A549 (cell line): Measurements from ENCODE around the gene VWA8. TPM values are rescaled to one million over a fixed set of nuclear protein-coding genes. Genes with fewer than 3 reads are reported as not detected.

Experiments used
- ATAC-seq, 2 experiments: fragments of 200-7000 bp in 1 of 2; fragments of >200 bp in 1 of 2; cut with Nextera tagmentation in 1 of 2; cut with Tn5 transposase in 1 of 2; 3 replicates each; pipeline versions ENCODE4 v1.8.0 to v1.9.1; 2018 to 2020; ENCODE audit warnings: mild to moderate bottlenecking in 1 of 2, moderate library complexity in 1 of 2
- CTCF ChIA-PET: fragments of 300-600 bp; sonication (Branson Sonifier 250); formaldehyde crosslinking; extraction: SDS; loops from one replicate; lab custom pipeline; 2021; ENCODE audit warnings: antibody characterized with exemption, inconsistent platforms; lab: Yijun Ruan, JAX
- POLR2A ChIA-PET: fragments of 350-600 bp; formaldehyde crosslinking; extraction: SDS; loops from one replicate; lab custom pipeline; 2021; ENCODE audit warnings: antibody characterized with exemption, inconsistent platforms; lab: Yijun Ruan, JAX
- DNase-seq, 2 experiments: peaks; one replicate each; pipeline versions ENCODE4 v3.0.0 to v3.0.0-alpha.2; 2011 to 2016; ENCODE audit warnings: low read depth in 1 of 2, low spot score in 1 of 2
- FAIRE-seq: peaks from 2 replicates; lab custom pipeline; 2011; peaks lifted over from hg19 to GRCh38; lab: Jason Lieb, UNC
- H3K27ac ChIP-seq, 2 experiments: fragments of >200 bp; sonication (Bioruptor Twin); formaldehyde crosslinking; 3 replicates each; pipeline ENCODE4 v1.5.1; 2016 to 2017
- H3K4me1 ChIP-seq: fragments of >200 bp; sonication (Bioruptor Twin); formaldehyde crosslinking; 3 replicates; pipeline ENCODE4 v1.6.1; 2016
- H3K4me2 ChIP-seq: fragments of >200 bp; sonication (Bioruptor Twin); formaldehyde crosslinking; 3 replicates; pipeline ENCODE4 v1.6.1; 2016
- H3K4me3 ChIP-seq: fragments of >200 bp; sonication (Bioruptor Twin); formaldehyde crosslinking; 3 replicates; pipeline ENCODE4 v1.5.1; 2016
- H3K9me3 ChIP-seq: fragments of >200 bp; sonication (Bioruptor Twin); formaldehyde crosslinking; 3 replicates; pipeline ENCODE4 v1.6.1; 2016
- BHLHE40 ChIP-seq: IDR thresholded peaks from 2 replicates; pipeline ENCODE4 v1.6.1; 2012; ENCODE audit warnings: low read depth, low read length, inconsistent platforms
- CBX8 ChIP-seq: fragments of 200-600 bp; sonication (generic); IDR thresholded peaks from 2 replicates; pipeline ENCODE4 v1.6.1; 2016
- CEBPB ChIP-seq, 2 experiments: fragments of >200 bp in 1 of 2; sonication (Bioruptor Twin) in 1 of 2; formaldehyde crosslinking in 1 of 2; IDR thresholded peaks; 2 replicates each; pipeline ENCODE4 v1.6.1; 2012 to 2016
- CHD4 ChIP-seq: fragments of 200-600 bp; sonication (generic); IDR thresholded peaks from 2 replicates; pipeline ENCODE4 v1.6.1; 2016; ENCODE audit warnings: antibody characterized with exemption, mild to moderate bottlenecking, borderline replicate concordance
- E2F6 ChIP-seq: IDR thresholded peaks from 2 replicates; pipeline ENCODE4 v1.6.1; 2012; ENCODE audit warnings: low read depth, borderline replicate concordance
- EHF ChIP-seq: fragments of 250-450 bp; sonication (Bioruptor Pico); IDR thresholded peaks from 2 replicates; pipeline ENCODE4 v1.5.0; 2020; ENCODE audit warnings: mild to moderate bottlenecking
- EP300 ChIP-seq, 2 experiments: fragments of >200 bp; sonication (Bioruptor Twin); formaldehyde crosslinking; IDR thresholded peaks; 2 replicates in 1 of 2; 3 replicates in 1 of 2; pipeline ENCODE4 v1.6.1; 2016 to 2017
- FOSL2 ChIP-seq, 2 experiments: fragments of 450-650 bp in 1 of 2; fragments of >200 bp in 1 of 2; sonication (Bioruptor Twin) in 1 of 2; formaldehyde crosslinking; IDR thresholded peaks; 2 replicates each; pipeline versions ENCODE4 v1.5.0 to v1.6.1; 2016 to 2020; ENCODE audit warnings: mild to moderate bottlenecking in 1 of 2, moderate library complexity in 1 of 2
- GATA3 ChIP-seq: IDR thresholded peaks from 2 replicates; pipeline ENCODE4 v1.6.1; 2012; ENCODE audit warnings: borderline replicate concordance
- HDAC2 ChIP-seq: fragments of 200-600 bp; sonication (generic); IDR thresholded peaks from 2 replicates; pipeline ENCODE4 v1.6.1; 2016
- HES2 ChIP-seq: fragments of >200 bp; sonication (Bioruptor Twin); formaldehyde crosslinking; IDR thresholded peaks from 2 replicates; pipeline ENCODE4 v1.6.1; 2016
- HOXB13 ChIP-seq: fragments of 250-450 bp; sonication (Bioruptor Pico); IDR thresholded peaks from 2 replicates; pipeline ENCODE4 v1.5.0; 2020; ENCODE audit warnings: low read depth, mild to moderate bottlenecking, moderate library complexity
- JUN ChIP-seq, 2 experiments: fragments of >200 bp; sonication (Bioruptor Twin); formaldehyde crosslinking; IDR thresholded peaks; 2 replicates in 1 of 2; 3 replicates in 1 of 2; pipeline ENCODE4 v1.6.1; 2016 to 2017
- JUNB ChIP-seq: fragments of >200 bp; sonication (Bioruptor Twin); formaldehyde crosslinking; IDR thresholded peaks from 2 replicates; pipeline ENCODE4 v1.6.1; 2016
- KDM1A ChIP-seq: fragments of 200-600 bp; sonication (generic); IDR thresholded peaks from 2 replicates; pipeline ENCODE4 v1.6.1; 2016; ENCODE audit warnings: low read depth, mild to moderate bottlenecking
- KDM5A ChIP-seq: fragments of 200-600 bp; sonication (generic); IDR thresholded peaks from 2 replicates; pipeline ENCODE4 v1.6.1; 2016; ENCODE audit warnings: antibody characterized with exemption, mild to moderate bottlenecking
- MYC ChIP-seq: IDR thresholded peaks from 2 replicates; pipeline ENCODE4 v1.6.1; 2012; ENCODE audit warnings: mild to moderate bottlenecking, inconsistent platforms, low read length, improper control_type of control experiment, borderline replicate concordance
- NR3C1 ChIP-seq: fragments of >200 bp; sonication (Bioruptor Twin); formaldehyde crosslinking; IDR thresholded peaks from 3 replicates; pipeline ENCODE4 v1.6.1; 2017
- PBX3 ChIP-seq: IDR thresholded peaks from 2 replicates; pipeline ENCODE4 v1.6.1; 2012
- POLR2A ChIP-seq: IDR thresholded peaks from 2 replicates; pipeline ENCODE4 v1.6.1; 2012; ENCODE audit warnings: mild to moderate bottlenecking, low read length
- POLR2AphosphoS2 ChIP-seq: conservative IDR thresholded peaks from 2 replicates; pipeline ENCODE4 v1.6.1; 2012; ENCODE audit warnings: low read length, improper control_type of control experiment, inconsistent platforms
- RNF2 ChIP-seq: fragments of 200-600 bp; sonication (generic); IDR thresholded peaks from 2 replicates; pipeline ENCODE4 v1.6.1; 2016; ENCODE audit warnings: low read depth, mild to moderate bottlenecking, antibody characterized with exemption, moderate library complexity, borderline replicate concordance
- SMC3 ChIP-seq: fragments of >200 bp; sonication (Bioruptor Twin); formaldehyde crosslinking; IDR thresholded peaks from 3 replicates; pipeline ENCODE4 v1.6.1; 2018; ENCODE audit warnings: inconsistent platforms
- ZSCAN20 ChIP-seq: fragments of 250-450 bp; sonication (Bioruptor Pico); IDR thresholded peaks from 2 replicates; pipeline ENCODE4 v1.8.0; 2022; ENCODE audit warnings: mild to moderate bottlenecking, moderate library complexity
- WGBS: methylation state at CpG from one replicate; pipeline ENCODE4 v1.1.6; 2017; ENCODE audit errors: missing lambda C conversion rate; 5-methylcytosine and 5-hydroxymethylcytosine counted together
- polyA plus RNA-seq, 4 experiments: library from polyadenylated mRNA; depleted of rRNA in 3 of 4; stranded (reverse); fragments of >200 nt; fragmentation: RNase III in 1 of 4; extraction: RNeasy Plus Mini Kit Qiagen cat#74134 plus additional on column Dnase treatment in 1 of 4; gene quantifications; 2 replicates in 3 of 4; 3 replicates in 1 of 4; pipeline ENCODE4 v1.2.3, GENCODE V29; 2011 to 2017

Gene VWA8
- polyA plus RNA-seq, 2 of the 4 experiments (the other 2 are of a cell fraction), result 6.4 to 15.3 TPM

- no peaks in the 10 kb centered on the region for H3K9me3 ChIP-seq
- H3K4me1 ChIP-seq, result peaks cover 23% of the 10 kb centered on the region
- no peak for TF ChIP-seq POLR2A
- TF ChIP-seq EHF (CRISPR knock-in tag), result no peak
- no peak for TF ChIP-seq JUNB
- no peak for TF ChIP-seq BHLHE40
- no peak for TF ChIP-seq RNF2
- no peak for TF ChIP-seq POLR2AphosphoS2
- TF ChIP-seq HDAC2, result no peak
- no peak for TF ChIP-seq ZSCAN20
- TF ChIP-seq E2F6, result no peak
- no peak for TF ChIP-seq KDM1A
- WGBS, result 37% methylated on average over 5 of the region's 5 CpGs
- H3K4me2 ChIP-seq, result peak overlapping the region; percentile 62
- CTCF ChIA-PET, result no interaction called here
- H3K4me3 ChIP-seq, result no peak overlapping the region
- peak overlapping the region; percentile 47 to 50; a peak in 5 of 6 replicates for H3K27ac ChIP-seq
- POLR2A ChIA-PET, result no interaction called here
- no peak for FAIRE-seq
- DNase-seq, result peak in 1 of 2 experiments; percentile 19
- peak in 1 of 2 experiments; percentile 60; a peak in 3 of 6 replicates for ATAC-seq
Observed at GRCh38 chr13:41780715-41781706, 179.9 kb downstream of the VWA8 start.

GRCh38 chr13:41775251-41775650 lies 185.7 kb downstream of the VWA8 start:
- 84% methylated on average over 2 of the region's 2 CpGs for WGBS
- DNase-seq (no peak), FAIRE-seq (no peak), ATAC-seq (no peak)
- no peak overlapping the region for H3K27ac ChIP-seq
- ChIA-PET POLR2A (no interaction called here), CTCF (no interaction called here)
- no peak overlapping the region for H3K4me2 ChIP-seq
- no peak for TF ChIP-seq HOXB13
- no peak for TF ChIP-seq PBX3
- TF ChIP-seq MYC, result no peak
- no peak for TF ChIP-seq CHD4
- no peak for TF ChIP-seq FOSL2 (IDR thresholded peaks at IDR 0.05)
- no peak for TF ChIP-seq FOSL2 (CRISPR knock-in tag; IDR thresholded peaks at IDR 0.05)
- no peak for TF ChIP-seq SMC3
- TF ChIP-seq HES2, result no peak
- no peak for TF ChIP-seq EP300 (IDR thresholded peaks at IDR 0.05)
- no peak for TF ChIP-seq RNF2
- no peak for TF ChIP-seq GATA3
- no peak for TF ChIP-seq HDAC2
- TF ChIP-seq KDM5A, result no peak
- TF ChIP-seq NR3C1, result no peak
- no peak for TF ChIP-seq JUN (IDR thresholded peaks at IDR 0.05)
- no peak for TF ChIP-seq CBX8
- TF ChIP-seq JUNB, result no peak
- TF ChIP-seq POLR2A, result no peak
- no peak for TF ChIP-seq CEBPB (IDR thresholded peaks at IDR 0.05)
- peaks cover 1% of the 10 kb centered on the region for H3K4me1 ChIP-seq
- no peak overlapping the region for H3K4me3 ChIP-seq
- no peaks in the 10 kb centered on the region for H3K9me3 ChIP-seq
